Endodermal cell (in vitro differentiated cells): ENCODE measurements around the gene PLEKHM2. TPM values are rescaled to one million over a fixed set of nuclear protein-coding genes. Genes with fewer than 3 reads are reported as not detected.

ENCODE experiments used
- DNase-seq: peaks from one replicate; pipeline ENCODE4 v3.0.0-alpha.2; 2017
- H3K27ac ChIP-seq: 2 replicates; pipeline ENCODE4 v1.5.1; 2013; ENCODE audit warnings: mild to moderate bottlenecking, low read depth, low read length, moderate library complexity
- H3K27me3 ChIP-seq: 2 replicates; pipeline ENCODE4 v1.6.1; 2013; ENCODE audit warnings: mild to moderate bottlenecking, low read length, moderate library complexity; ENCODE audit not compliant: insufficient read depth, control insufficient read depth, poor library complexity, severe bottlenecking
- H3K36me3 ChIP-seq: 2 replicates; pipeline ENCODE4 v1.7.0; 2013; ENCODE audit warnings: mild to moderate bottlenecking, low read length, moderate library complexity; ENCODE audit not compliant: control insufficient read depth, insufficient read depth
- H3K4me1 ChIP-seq: one replicate; pipeline ENCODE4 v1.7.0; 2013; ENCODE audit warnings: low read length; ENCODE audit not compliant: control insufficient read depth, insufficient read depth
- H3K4me3 ChIP-seq: 2 replicates; pipeline ENCODE4 v1.5.1; 2013; ENCODE audit warnings: mild to moderate bottlenecking, low read length, moderate library complexity
- H3K9ac ChIP-seq: 2 replicates; pipeline ENCODE4 v1.6.1; 2013; ENCODE audit warnings: mild to moderate bottlenecking, low read length, moderate library complexity; ENCODE audit not compliant: poor library complexity, severe bottlenecking; ENCODE audit errors: extremely low read depth
- H3K9me3 ChIP-seq: 2 replicates; pipeline ENCODE4 v1.6.1; 2013; ENCODE audit warnings: mild to moderate bottlenecking, low read length, moderate library complexity; ENCODE audit not compliant: control insufficient read depth
- H3K27ac Mint-ChIP-seq: 2 replicates; pipeline ENCODE4 v1.8.0; 2020; ENCODE audit warnings: mixed read lengths
- H3K27me3 Mint-ChIP-seq: 2 replicates; pipeline ENCODE4 v1.8.0; 2021; ENCODE audit warnings: mild to moderate bottlenecking, mixed read lengths; ENCODE audit not compliant: insufficient read depth
- H3K36me3 Mint-ChIP-seq: 2 replicates; pipeline ENCODE4 v1.8.0; 2020; ENCODE audit warnings: low read depth, mixed read lengths
- H3K4me1 Mint-ChIP-seq: 2 replicates; pipeline ENCODE4 v1.8.0; 2020; ENCODE audit warnings: mixed read lengths
- H3K4me3 Mint-ChIP-seq: 2 replicates; pipeline ENCODE4 v1.8.0; 2020; ENCODE audit warnings: mild to moderate bottlenecking, moderate library complexity, mixed read lengths
- H3K9me3 Mint-ChIP-seq: 2 replicates; pipeline ENCODE4 v1.8.0; 2020; ENCODE audit warnings: mild to moderate bottlenecking, mixed read lengths
- WGBS, 2 experiments: methylation state at CpG; one replicate each; pipeline versions ENCODE4 v1.1.5 to v1.1.7; 2013; ENCODE audit warnings: missing lambda C conversion rate in 2 of 2, mixed read lengths in 1 of 2; ENCODE audit not compliant: insufficient coverage in 1 of 2, insufficient read length in 1 of 2; 5-methylcytosine and 5-hydroxymethylcytosine counted together
- total RNA-seq, 2 donors: library from RNA; stranded (reverse); fragmentation: NEBNext Ultra II Directional in 1 of 2; extraction: Animal tissue kit (Norgen Biotek cat#: 25700) in 1 of 2; gene quantifications; 2 replicates in 1 of 2; 3 replicates in 1 of 2; pipeline ENCODE4 v1.2.1, GENCODE V29; 2021
- TF ChIP-seq, protein P1 (sequence below): fragments of 200-600 bp; sonication (generic); conservative IDR thresholded peaks from 2 replicates; pipeline ENCODE4 v1.5.0; 2021; ENCODE audit warnings: antibody characterized with exemption, mild to moderate bottlenecking

PLEKHM2 gene
- total RNA-seq, 2 donors from 2014 or later, result 46.9 to 50.4 TPM

DNA sequence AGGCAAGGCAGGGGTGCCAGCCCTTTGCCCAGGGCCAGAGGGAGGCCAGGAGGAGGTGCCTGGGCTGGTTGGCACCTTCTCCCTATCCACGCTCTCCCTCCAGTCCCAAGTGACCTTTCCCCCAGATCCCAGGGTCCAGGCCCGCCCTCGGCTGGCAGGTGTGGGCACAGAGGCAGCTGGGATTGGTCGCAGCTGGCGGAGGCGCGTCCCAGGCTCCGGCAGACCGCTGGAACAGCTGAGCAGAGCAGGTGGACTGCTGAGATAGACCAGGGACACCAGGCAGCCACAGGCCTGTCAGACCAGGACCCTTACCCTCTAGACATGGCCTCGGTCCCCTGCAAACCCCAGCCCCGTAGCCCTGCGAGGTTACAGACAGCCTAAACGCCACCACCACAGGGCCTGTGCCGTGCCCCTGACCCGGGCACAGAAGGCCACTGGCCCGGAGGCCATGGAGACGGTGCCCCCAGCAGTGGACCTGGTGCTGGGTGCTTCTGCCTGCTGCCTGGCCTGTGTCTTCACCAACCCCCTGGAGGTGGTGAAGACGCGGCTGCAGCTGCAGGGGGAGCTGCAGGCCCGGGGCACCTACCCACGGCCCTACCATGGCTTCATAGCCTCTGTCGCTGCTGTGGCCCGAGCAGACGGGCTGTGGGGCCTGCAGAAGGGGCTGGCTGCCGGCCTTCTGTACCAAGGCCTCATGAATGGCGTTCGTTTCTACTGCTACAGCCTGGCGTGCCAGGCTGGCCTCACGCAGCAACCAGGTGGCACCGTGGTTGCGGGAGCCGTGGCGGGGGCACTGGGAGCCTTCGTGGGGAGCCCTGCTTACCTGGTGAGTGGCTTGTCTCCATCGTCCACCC is 52.1 kb downstream of the PLEKHM2 start, which contains the start of gene SLC25A34:
TSS of gene SLC25A34 (plus strand) at position 221 of the 854 bp plus-strand sequence. CDS start at position 449, 228 bp downstream.
- no peaks in the 10 kb centered on the region for H3K9me3 ChIP-seq
- no peak for DNase-seq

GRCh38 chr1:15736892-15737261 is 52.8 kb downstream of the PLEKHM2 start:
- TF ChIP-seq, protein P1, sequence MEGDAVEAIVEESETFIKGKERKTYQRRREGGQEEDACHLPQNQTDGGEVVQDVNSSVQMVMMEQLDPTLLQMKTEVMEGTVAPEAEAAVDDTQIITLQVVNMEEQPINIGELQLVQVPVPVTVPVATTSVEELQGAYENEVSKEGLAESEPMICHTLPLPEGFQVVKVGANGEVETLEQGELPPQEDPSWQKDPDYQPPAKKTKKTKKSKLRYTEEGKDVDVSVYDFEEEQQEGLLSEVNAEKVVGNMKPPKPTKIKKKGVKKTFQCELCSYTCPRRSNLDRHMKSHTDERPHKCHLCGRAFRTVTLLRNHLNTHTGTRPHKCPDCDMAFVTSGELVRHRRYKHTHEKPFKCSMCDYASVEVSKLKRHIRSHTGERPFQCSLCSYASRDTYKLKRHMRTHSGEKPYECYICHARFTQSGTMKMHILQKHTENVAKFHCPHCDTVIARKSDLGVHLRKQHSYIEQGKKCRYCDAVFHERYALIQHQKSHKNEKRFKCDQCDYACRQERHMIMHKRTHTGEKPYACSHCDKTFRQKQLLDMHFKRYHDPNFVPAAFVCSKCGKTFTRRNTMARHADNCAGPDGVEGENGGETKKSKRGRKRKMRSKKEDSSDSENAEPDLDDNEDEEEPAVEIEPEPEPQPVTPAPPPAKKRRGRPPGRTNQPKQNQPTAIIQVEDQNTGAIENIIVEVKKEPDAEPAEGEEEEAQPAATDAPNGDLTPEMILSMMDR, result no peak
- Histone ChIP-seq H3K9ac (no peak overlapping the region), H3K36me3 (no peaks in the 10 kb centered on the region), H3K27me3 (no peaks in the 10 kb centered on the region), H3K4me3 (no peak overlapping the region), H3K27ac (no peak overlapping the region), H3K9me3 (no peaks in the 10 kb centered on the region), H3K4me1 (no peaks in the 10 kb centered on the region)
- Mint-ChIP-seq H3K36me3 (peaks cover 5% of the 10 kb centered on the region), H3K9me3 (no peaks in the 10 kb centered on the region), H3K4me3 (no peak overlapping the region), H3K27ac (no peak overlapping the region), H3K27me3 (no peaks in the 10 kb centered on the region), H3K4me1 (peaks cover 9% of the 10 kb centered on the region)
- no peak for DNase-seq
- 80 to 85% methylated on average over 6 of the region's 6 CpGs for WGBS, 2 experiments

More for the DNA sequence above, 52.1 kb downstream of the PLEKHM2 start, which contains the start of gene SLC25A34:
- Mint-ChIP-seq H3K27ac (no peak within 1 kb of the TSS), H3K27me3 (no peaks in the 10 kb centered on the region), H3K9me3 (no peaks in the 10 kb centered on the region), H3K4me3 (no peak within 1 kb of the TSS), H3K4me1 (peaks cover 5% of the 10 kb centered on the region), H3K36me3 (peaks cover 5% of the 10 kb centered on the region)
- Histone ChIP-seq H3K9ac (no peak within 1 kb of the TSS), H3K36me3 (no peaks in the 10 kb centered on the region), H3K4me3 (no peak within 1 kb of the TSS), H3K27ac (no peak within 1 kb of the TSS), H3K4me1 (no peaks in the 10 kb centered on the region), H3K27me3 (no peaks in the 10 kb centered on the region)
- 92 to 93% methylated on average over 21 to 35 of the region's 35 CpGs for WGBS, 2 experiments
- TF ChIP-seq, protein P1, result peak; percentile 42

DNA sequence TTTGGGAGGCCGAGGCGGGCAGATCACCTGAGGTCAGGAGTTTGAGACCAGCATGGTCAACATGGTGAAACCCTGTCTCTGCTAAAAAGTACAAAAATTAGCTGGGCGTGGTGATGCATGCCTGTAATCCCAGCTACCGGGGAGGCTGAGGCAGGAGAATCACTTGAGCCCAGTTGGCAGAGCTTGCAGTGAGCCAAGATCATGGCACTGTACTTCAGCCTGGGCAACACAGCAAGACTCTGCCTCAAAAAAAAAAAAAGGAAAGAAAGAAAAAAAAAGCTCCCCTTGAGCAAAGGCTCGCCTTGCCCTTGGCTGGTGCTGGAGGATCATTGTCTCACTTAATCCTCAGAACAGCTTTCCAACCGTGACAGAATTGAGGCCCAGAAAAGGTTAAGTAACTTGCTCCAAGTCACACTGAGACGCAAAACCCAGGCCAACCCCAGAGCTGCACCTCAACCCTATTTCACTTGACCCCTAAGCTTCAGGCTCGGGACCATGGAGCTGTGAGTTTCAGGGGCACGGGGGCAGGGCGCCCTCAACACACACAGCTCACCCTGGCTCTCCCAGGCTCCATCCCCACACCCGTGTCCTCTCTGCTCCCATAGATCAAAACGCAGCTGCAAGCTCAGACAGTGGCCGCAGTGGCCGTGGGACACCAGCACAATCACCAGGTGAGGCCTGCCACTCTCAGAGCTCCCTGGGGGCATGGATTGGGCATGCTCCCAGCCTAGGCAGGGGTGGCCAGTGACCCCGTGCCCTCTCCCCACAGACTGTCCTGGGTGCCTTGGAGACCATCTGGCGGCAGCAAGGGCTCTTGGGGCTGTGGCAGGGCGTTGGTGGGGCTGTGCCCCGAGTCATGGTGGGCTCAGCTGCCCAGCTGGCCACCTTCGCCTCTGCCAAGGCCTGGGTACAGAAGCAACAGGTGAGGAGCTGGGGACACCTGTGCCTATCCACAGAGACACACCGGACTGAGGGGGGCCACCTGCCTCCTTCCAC is 53.5 kb downstream of the PLEKHM2 start:
- Mint-ChIP-seq H3K27me3 (no peaks in the 10 kb centered on the region), H3K4me3 (no peak overlapping the region)
- no peak overlapping the region for H3K4me3 ChIP-seq

More for the DNA sequence above, 53.5 kb downstream of the PLEKHM2 start:
- TF ChIP-seq, protein P1, result no peak
- Histone ChIP-seq H3K27ac (peak overlapping the region; percentile 1), H3K27me3 (no peaks in the 10 kb centered on the region), H3K9ac (no peak overlapping the region), H3K36me3 (no peaks in the 10 kb centered on the region), H3K4me1 (no peaks in the 10 kb centered on the region), H3K9me3 (no peaks in the 10 kb centered on the region)
- Mint-ChIP-seq H3K27ac (peak overlapping the region; percentile 82), H3K9me3 (no peaks in the 10 kb centered on the region), H3K4me1 (peaks cover 9% of the 10 kb centered on the region), H3K36me3 (peaks cover 3% of the 10 kb centered on the region)
- DNase-seq, result no peak
- WGBS, 2 experiments, result 86 to 91% methylated on average over 16 to 20 of the region's 20 CpGs
